Stromal cell of bone marrow (primary cell): ENCODE data around the gene REG1B.
"Not testable (repeated sequence)": the region's sequence is repeated elsewhere in the genome, so short reads cannot be mapped to it uniquely, and the experiment has no call there.

Experiments used
- DNase-seq: peaks from one replicate; pipeline ENCODE4 v3.0.0-alpha.2; 2012; ENCODE audit warnings: low read depth

The REG1B gene

GRCh38 chr2:79084495-79085135, 3.2 kb downstream of the REG1B start:
- no peak for DNase-seq

- DNase-seq: no peak
Observed at GRCh38 chr2:79083597-79084251, 4.1 kb downstream of the REG1B start.

GRCh38 chr2:79082987-79083386, 4.8 kb downstream of the REG1B start:
- DNase-seq: no peak

DNA sequence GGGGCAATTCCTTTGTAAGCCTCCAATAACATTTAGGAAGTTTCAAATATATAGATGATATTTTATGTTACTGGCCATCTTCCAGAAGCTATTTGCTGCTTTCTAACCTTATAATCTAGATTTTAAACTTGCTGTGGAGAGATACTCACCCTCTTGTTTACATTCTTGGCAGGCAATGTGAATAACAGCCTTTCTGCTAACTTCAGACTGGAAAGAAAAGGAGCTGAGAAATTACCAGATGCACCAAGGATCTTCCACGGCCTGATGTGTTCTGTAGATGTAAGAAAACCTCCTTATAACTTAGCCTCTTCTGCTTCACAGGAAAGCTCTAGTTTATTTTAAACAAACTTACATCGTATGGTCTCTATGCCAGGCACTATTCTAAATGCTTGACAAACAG, 16.7 kb downstream of the REG1B start:
- no peak for DNase-seq

- no peak for DNase-seq
Observed at GRCh38 chr2:79065201-79065600, 22.6 kb downstream of the REG1B start.

- not testable (repeated sequence) for DNase-seq
Observed at GRCh38 chr2:79054769-79055168, 33.0 kb downstream of the REG1B start.

DNA sequence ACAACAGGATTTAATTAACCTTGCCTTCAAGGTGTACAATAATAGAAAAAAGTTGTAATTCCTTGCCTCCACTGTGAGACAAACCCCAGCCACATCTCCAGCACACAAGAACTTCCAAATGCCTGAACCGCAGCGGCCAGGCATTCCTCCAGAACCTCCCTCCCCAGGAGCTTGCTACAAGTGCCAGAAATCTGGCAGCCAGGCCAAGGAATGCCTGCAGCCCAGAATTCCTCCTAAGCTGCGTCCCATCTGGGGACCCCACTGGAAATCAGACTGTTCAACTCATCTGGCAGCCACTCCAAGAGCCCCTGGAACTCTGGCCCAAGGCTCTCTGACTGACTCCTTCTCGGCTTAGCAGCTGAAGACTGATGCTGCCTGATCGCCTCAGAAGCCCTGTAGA, 34.3 kb downstream of the REG1B start:
- DNase-seq: not testable (repeated sequence)

- DNase-seq: no peak
Observed at GRCh38 chr2:79041032-79041448, 46.8 kb downstream of the REG1B start.

DNA sequence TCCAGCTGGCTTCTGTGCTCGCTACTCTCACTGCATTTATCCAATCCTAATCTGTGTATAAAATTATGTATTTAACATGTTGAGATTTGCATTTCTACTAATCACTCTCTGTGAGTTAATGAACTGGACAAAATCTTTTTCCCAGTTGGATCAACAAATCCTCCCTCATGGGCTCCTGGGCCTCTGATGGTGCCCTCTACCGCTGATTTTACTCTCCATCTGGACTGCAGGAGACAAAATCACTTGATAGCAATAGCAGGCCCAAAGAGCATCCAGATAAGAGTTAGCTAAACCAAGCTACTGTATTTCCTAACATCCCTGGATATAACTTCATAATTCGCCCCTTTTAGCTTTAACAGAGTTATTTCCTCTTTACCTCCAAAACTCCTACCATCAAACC, 47.8 kb downstream of the REG1B start:
- no peak for DNase-seq
